ENCODE measurements around the gene HAUS8. TPM values are rescaled to one million over a fixed set of nuclear protein-coding genes. Genes with fewer than 3 reads are reported as not detected.

HAUS8 gene
- total and polyA plus RNA-seq, 9 of the 15 experiments (the other 6 are each of a cell fraction or from before 2014, with no cell fraction given), result 20.5 to 53.2 (median 36.0) TPM

- Histone ChIP-seq H3K4me1 (replicated peaks in 1 of 2; ENCODE audit: control insufficient read depth in 2 of 2, insufficient read depth in 2 of 2, low read length in 2 of 2) (peaks cover 28 to 52% of the 10 kb centered on the region in 2 experiments; a peak in 4 of 5 replicates), H3K27me3 (ENCODE audit: control insufficient read depth in 2 of 2, insufficient read depth in 2 of 2, low read length in 2 of 2) (no peaks in the 10 kb centered on the region; a peak in 1 of 5 replicates), H3K4me3 (peak overlapping the region; percentile 69), H3K36me3 (ENCODE audit: control insufficient read depth, insufficient read depth, low read length) (peaks cover 44% of the 10 kb centered on the region), H3K4me2 (ENCODE audit: insufficient read depth, low read length) (peak overlapping the region; percentile 100), H3K79me2 (ENCODE audit: control insufficient read depth, insufficient read depth, low read length) (peaks cover 91% of the 10 kb centered on the region), H4K20me1 (replicated peaks; ENCODE audit: control insufficient read depth, insufficient read depth, low read length) (peaks cover 22% of the 10 kb centered on the region; the same call in 1 of the 2 replicates), H3K9me3 (replicated peaks; ENCODE audit: control insufficient read depth, insufficient read depth, low read depth, low read length) (no peaks in the 10 kb centered on the region), H3K27ac (ENCODE audit: extremely low read depth, low read depth, low read length) (peak overlapping the region; percentile 92), H2AFZ (ENCODE audit: low read depth, low read length) (peak overlapping the region; percentile 87), H3K9ac (ENCODE audit: insufficient read depth in 1 of 2, low read depth in 2 of 2, low read length in 2 of 2) (peak overlapping the region; percentile 96 to 100), H3K9me1 (ENCODE audit: control insufficient read depth, insufficient read depth, low read length) (peaks cover 5% of the 10 kb centered on the region)
- in situ Hi-C loops (cut with MboI) (loop anchor here (5.0 kb wide), 1 partner anchor 213 kb away; no protein-coding TSS in a partner anchor), intact Hi-C loops (cut with micrococcal nuclease) (loop anchor here (10.0 kb wide), 1 partner anchor 130 kb away; no protein-coding TSS in a partner anchor)
- TSS peak; percentile 77 for BruUV-seq (replicated peaks)
- POLR2A ChIA-PET, result interaction anchor here (0.7 to 1.9 kb wide), 10 partner anchors 9 to 208 kb away, joined by 3 to 13 read pairs (median 4); partner anchors contain the start of genes BABAM1 and OCEL1
- DNase-seq (ENCODE audit: extremely low read depth in 1 of 4, low spot score in 3 of 4) (no peak), ATAC-seq (no peak), FAIRE-seq (no peak)
- CTCF ChIA-PET (ENCODE audit: low intra/inter-chr PET ratio), result interaction anchor here (0.6 kb wide), 1 partner anchor 206 kb away, joined by 3 read pairs; no protein-coding TSS in a partner anchor
- WGBS (ENCODE audit: insufficient coverage, low coverage, missing lambda C conversion rate), result 0% methylated on average over 11 of the region's 11 CpGs
- TF ChIP-seq ZFPM2 (CRISPR knock-in tag; IDR thresholded peaks at IDR 0.05), result 0 out of 2 replicates have a peak, but pooled peaks have one; percentile 14
- no peak for TF ChIP-seq KLF16 (IDR thresholded peaks at IDR 0.05)
- 0 out of 2 replicates have a peak, but pooled peaks have one; percentile 22 for TF ChIP-seq ETV1 (tag; conservative IDR thresholded peaks at IDR 0.05; ENCODE audit: low read depth)
- peak in 1 of 2 experiments; percentile 19; a peak in 1 of 4 replicates for TF ChIP-seq ZMIZ1 (IDR thresholded peaks at IDR 0.05; ENCODE audit: low read depth in 2 of 2, low read length in 2 of 2)
- TF ChIP-seq ESRRA (IDR thresholded peaks at IDR 0.05; ENCODE audit: borderline replicate concordance, low read depth), result no peak
- TF ChIP-seq ZBTB12 (CRISPR knock-in tag; IDR thresholded peaks at IDR 0.05), result 0 out of 2 replicates have a peak, but pooled peaks have one; percentile 39
- TF ChIP-seq MAFG (tag; conservative IDR thresholded peaks at IDR 0.05), result 0 out of 2 replicates have a peak, but pooled peaks have one; percentile 9
- TF ChIP-seq ZNF197 (CRISPR knock-in tag; IDR thresholded peaks at IDR 0.05; ENCODE audit: low read depth), result no peak
- TF ChIP-seq ZNF668 (CRISPR knock-in tag; IDR thresholded peaks at IDR 0.05), result no peak
- TF ChIP-seq NCOA4 (IDR thresholded peaks at IDR 0.05; ENCODE audit: partially characterized antibody), result no peak
- 0 out of 2 replicates have a peak, but pooled peaks have one; percentile 23 for TF ChIP-seq SPI1 (IDR thresholded peaks at IDR 0.05; ENCODE audit: borderline replicate concordance, low read depth, low read length)
- TF ChIP-seq EGR1 (conservative IDR thresholded peaks at IDR 0.05), result peak; percentile 26
- TF ChIP-seq NR2C2 (CRISPR knock-in tag; IDR thresholded peaks at IDR 0.05), result no peak
- peak; percentile 15; the same call in 1 of the 2 replicates for TF ChIP-seq NR2C2 (tag; IDR thresholded peaks at IDR 0.05)
- TF ChIP-seq SREBF2 (CRISPR knock-in tag; IDR thresholded peaks at IDR 0.05), result no peak
- TF ChIP-seq SMARCE1 (IDR thresholded peaks at IDR 0.05), result 0 out of 2 replicates have a peak, but pooled peaks have one; percentile 26
Measured at GRCh38 chr19:17074634-17075034, 618 bp downstream of the HAUS8 start.
